ENCODE data around the gene NEDD4L. TPM values are rescaled to one million over a fixed set of nuclear protein-coding genes. Genes with fewer than 3 reads are reported as not detected.

NEDD4L gene
- total RNA-seq, 4 donors from 2014 or later, result 32.5 to 65.6 (median 43.4) TPM

DNA sequence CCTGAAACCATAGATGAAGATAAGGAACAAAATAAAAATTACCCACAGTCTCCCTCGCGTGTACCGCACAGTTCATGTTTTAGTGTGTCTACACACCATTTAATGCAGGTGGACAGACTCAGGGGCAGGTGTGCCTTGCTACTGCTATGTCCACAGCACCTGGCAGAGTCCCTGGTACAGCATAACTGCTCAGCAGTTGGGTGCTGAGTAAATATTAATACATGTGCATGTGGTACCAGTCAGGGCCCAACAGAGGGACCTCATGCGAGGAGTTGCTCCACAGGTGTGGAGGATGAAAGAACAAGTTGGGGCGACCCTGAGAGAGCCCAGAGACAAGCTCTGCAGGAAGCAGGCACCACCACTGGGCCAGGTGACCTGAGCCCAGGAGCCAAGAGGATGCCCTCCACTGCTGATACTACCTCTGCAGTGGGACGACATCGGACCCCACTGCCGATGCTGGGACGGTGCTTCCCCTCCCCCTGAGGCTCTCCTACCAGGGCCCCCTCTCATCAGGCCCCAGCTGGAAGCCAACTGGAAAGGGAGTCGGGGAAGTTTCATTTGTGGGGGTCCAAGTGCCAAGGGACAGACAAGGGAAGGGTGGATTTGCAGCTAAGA, 100.8 kb downstream of the NEDD4L start:
- TF ChIP-seq, protein P1, sequence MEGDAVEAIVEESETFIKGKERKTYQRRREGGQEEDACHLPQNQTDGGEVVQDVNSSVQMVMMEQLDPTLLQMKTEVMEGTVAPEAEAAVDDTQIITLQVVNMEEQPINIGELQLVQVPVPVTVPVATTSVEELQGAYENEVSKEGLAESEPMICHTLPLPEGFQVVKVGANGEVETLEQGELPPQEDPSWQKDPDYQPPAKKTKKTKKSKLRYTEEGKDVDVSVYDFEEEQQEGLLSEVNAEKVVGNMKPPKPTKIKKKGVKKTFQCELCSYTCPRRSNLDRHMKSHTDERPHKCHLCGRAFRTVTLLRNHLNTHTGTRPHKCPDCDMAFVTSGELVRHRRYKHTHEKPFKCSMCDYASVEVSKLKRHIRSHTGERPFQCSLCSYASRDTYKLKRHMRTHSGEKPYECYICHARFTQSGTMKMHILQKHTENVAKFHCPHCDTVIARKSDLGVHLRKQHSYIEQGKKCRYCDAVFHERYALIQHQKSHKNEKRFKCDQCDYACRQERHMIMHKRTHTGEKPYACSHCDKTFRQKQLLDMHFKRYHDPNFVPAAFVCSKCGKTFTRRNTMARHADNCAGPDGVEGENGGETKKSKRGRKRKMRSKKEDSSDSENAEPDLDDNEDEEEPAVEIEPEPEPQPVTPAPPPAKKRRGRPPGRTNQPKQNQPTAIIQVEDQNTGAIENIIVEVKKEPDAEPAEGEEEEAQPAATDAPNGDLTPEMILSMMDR (IDR thresholded peaks at IDR 0.05; ENCODE audit: low read depth), result no peak

DNA sequence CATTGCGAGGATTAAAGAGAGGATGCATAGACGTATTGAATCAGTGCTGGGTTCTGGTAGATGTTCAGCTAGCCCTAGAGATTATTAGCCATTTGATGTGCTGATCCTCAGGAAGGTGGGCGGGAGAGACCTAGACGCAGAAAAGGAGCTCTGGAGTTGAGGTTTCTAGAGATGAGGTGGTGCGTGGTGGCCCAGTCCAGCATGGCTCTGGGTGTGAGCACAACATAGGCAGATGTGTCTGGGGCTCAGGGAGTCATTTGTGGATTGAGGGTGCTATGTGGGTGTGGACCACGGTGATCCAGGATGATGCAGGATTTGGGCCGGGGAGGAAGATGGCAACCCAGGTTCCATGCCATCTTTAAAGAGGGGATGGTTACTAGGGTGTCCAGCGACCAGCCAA, 102.1 kb downstream of the NEDD4L start:
- TF ChIP-seq, protein P1 (IDR thresholded peaks at IDR 0.05; ENCODE audit: low read depth), result no peak

DNA sequence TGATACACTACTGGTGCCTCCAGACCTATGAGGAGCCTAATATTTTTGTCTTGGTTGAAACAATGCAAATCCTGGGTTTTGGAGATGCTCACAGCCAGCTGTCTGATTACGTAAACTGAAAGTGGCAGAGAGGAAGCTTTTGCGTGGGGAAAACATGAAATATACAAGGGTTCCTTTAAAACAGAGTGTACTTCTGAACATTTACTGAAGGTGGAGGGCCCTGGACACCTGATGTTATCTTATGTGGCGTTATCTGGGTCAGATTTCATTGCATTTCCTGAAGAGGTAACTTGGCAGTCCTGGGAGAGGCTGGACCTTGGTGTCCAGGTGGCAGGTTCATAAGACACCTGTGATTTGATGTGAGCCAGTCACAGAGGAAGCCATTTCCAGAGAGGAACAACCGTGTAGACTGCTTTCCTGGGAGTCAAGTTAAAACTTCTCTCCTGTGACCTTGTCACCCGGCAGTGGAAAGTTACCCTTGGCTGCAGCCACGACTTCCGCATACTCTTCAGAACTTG, 105.0 kb downstream of the NEDD4L start:
- TF ChIP-seq, protein P1 (IDR thresholded peaks at IDR 0.05; ENCODE audit: low read depth), result no peak

DNA sequence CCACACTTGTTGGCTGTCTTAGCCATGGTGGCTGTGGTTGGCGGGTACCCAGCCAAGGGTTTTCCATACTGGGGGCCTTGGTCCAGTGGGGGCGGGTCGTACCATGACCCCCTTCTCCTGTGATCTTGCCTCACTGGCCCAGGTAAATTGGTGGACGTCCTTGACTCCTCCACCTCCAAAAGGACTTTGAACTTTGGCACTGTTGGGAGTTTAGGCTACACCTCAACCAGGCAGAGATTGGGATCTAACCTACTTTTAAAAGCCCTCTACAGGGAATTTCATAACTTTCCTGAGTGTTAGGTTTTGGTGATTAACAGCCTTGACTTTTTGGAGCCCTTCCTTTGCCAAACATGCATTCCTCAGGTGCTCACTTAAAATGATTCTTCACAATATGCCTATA, 106.7 kb downstream of the NEDD4L start:
- TF ChIP-seq, protein P1 (IDR thresholded peaks at IDR 0.05; ENCODE audit: low read depth), result no peak

DNA sequence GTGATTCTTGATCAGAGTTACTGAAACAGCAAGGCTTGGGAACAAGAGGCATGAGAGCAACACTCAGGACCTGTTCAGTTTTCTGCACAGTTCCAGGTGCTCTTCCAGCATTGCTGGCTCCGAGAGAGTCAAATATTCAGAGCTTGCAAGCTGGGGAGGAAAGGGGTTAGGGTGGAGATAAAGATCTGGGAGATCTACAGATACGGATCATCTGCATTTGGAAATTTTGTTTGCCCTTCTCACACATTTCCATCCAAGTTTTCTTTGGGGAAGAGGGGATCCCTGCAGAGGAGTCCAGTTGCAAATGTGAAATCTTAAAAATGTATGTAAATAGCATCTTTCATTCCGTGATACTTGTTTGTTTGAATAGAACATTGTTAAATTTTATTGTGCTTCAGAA, 108.2 kb downstream of the NEDD4L start:
- TF ChIP-seq, protein P1 (IDR thresholded peaks at IDR 0.05; ENCODE audit: low read depth), result no peak

DNA sequence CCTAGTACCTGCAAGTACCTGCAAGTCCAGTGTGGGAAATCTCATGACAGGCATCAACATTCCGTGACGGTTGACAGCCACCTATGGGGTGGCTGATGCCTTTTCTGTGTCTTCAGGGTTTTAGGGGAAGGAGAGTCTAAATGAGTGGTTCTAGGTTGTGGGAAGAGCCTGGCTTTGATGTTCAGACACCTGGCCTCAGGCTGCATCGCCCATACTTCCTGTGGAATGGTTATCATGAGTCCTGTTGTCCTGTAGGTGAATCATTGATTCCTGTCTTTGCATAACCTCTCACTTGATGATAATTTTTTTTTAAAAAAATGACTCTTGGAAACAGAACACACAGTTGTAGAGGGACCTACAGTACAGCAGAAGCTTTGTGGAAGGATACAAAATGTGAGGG, 108.9 kb downstream of the NEDD4L start:
- TF ChIP-seq, protein P1 (IDR thresholded peaks at IDR 0.05; ENCODE audit: low read depth), result no peak

DNA sequence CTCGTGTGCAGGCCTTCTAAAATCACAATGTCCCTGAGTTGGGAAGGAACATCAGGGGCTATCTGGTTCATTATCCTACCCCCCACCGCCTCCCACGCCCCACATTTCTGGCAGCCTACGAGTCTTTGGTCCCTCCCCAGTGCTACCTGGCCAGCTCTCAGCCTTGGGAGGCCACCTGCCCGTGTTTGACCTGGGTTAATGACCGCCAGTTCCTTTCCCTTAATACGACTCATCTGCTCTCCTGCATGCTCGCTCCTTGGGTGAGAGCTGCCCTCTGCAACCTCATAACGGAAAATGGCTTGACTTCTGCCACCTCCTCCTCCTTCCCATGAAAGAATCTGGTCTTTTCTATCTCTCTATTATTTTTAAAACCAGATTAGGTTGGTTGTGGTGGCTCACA, 112.5 kb downstream of the NEDD4L start:
- TF ChIP-seq, protein P1 (IDR thresholded peaks at IDR 0.05; ENCODE audit: low read depth), result no peak
